Thyroid gland (tissue), 4 donors: ENCODE data around the gene ZNF189. TPM values are rescaled to one million over a fixed set of nuclear protein-coding genes. Genes with fewer than 3 reads are reported as not detected.

Source experiments
- DNase-seq, 2 donors: peaks; one replicate each; pipeline ENCODE4 v3.0.0-alpha.2; 2019
- H3K27ac ChIP-seq, 3 donors: fragments of 200-600 bp; sonication (generic); 1 replicate in 2 of 3; 2 replicates in 1 of 3; pipeline ENCODE4 v1.5.1; 2016 to 2019; ENCODE audit warnings: mild to moderate bottlenecking in 1 of 3, moderate library complexity in 1 of 3
- H3K27me3 ChIP-seq: fragments of 200-600 bp; sonication (generic); one replicate; pipeline ENCODE4 v1.5.1; 2019
- H3K36me3 ChIP-seq, 2 donors: fragments of 200-600 bp; sonication (generic); one replicate each; pipeline ENCODE4 v1.5.1; 2016 to 2019
- H3K4me1 ChIP-seq, 2 donors: fragments of 200-600 bp; sonication (generic); one replicate each; pipeline ENCODE4 v1.5.1; 2017 to 2019
- H3K4me3 ChIP-seq, 3 donors: fragments of 200-600 bp; sonication (generic); replicated peaks in 1 of 3; 1 replicate in 2 of 3; 2 replicates in 1 of 3; pipeline ENCODE4 v1.5.1; 2016; ENCODE audit warnings: mild to moderate bottlenecking in 1 of 3
- H3K9me3 ChIP-seq: fragments of 200-600 bp; sonication (generic); one replicate; pipeline ENCODE4 v1.5.1; 2017
- POLR2A ChIP-seq, 2 donors: fragments of 450-650 bp; IDR thresholded peaks; one replicate each; pipeline ENCODE4 v1.6.1; 2017; ENCODE audit warnings: antibody characterized with exemption in 2 of 2, mild to moderate bottlenecking in 2 of 2, moderate library complexity in 1 of 2
- WGBS, 2 donors: methylation state at CpG; one replicate each; pipeline ENCODE4 v1.1.5; 2017; 5-methylcytosine and 5-hydroxymethylcytosine counted together
- intact Hi-C: fragments of 100-400 bp; cut with DNase I; formaldehyde crosslinking; loops from one replicate; pipeline ENCODE4 v1.15.1; 2023
- total RNA-seq, 4 donors: library from RNA; depleted of rRNA; stranded (reverse); fragments of >200 nt; gene quantifications; one replicate each; pipeline ENCODE4 v1.2.3, GENCODE V29; 2016
- TF ChIP-seq, protein P1 (sequence below), 6 experiments: fragments of 200-600 bp in 3 of 6; fragments of 450-650 bp in 3 of 6; sonication (generic) in 3 of 6; IDR thresholded peaks; one replicate each; pipeline ENCODE4 v1.5.1; 2016 to 2019; ENCODE audit warnings: antibody characterized with exemption in 6 of 6, mild to moderate bottlenecking in 2 of 6, inconsistent platforms in 1 of 6, moderate library complexity in 1 of 6

ZNF189 gene
- total RNA-seq, 4 donors from 2014 or later, result 21.6 to 34.1 (median 24.5) TPM

DNA sequence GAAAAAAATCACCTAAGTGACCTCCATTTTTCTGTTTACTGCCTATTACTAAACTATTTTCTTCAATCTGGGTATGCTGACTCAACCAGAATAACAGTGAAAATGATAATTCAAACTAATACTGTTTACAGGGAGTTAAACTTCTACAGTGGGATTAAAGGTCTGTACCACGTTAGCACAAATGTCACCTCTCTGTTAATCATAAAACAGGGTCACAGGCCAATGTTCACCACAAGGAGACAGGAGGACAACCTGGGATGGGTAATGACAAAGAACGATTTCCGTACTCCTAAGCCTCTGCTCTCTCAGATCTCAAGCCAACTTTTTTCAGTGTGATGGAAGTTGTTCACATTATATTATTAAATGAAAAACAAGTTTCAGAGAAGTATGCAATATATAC is 34.6 kb downstream of the ZNF189 start:
- Histone ChIP-seq H3K4me3 (no peak overlapping the region), H3K27ac (no peak overlapping the region), H3K36me3 (no peaks in the 10 kb centered on the region), H3K27me3 (no peaks in the 10 kb centered on the region), H3K9me3 (no peaks in the 10 kb centered on the region), H3K4me1 (no peaks in the 10 kb centered on the region)
- DNase-seq, result no peak
- intact Hi-C loops, result no loop called here
- 79 to 80% methylated on average over 3 of the region's 3 CpGs for WGBS, 2 donors
- TF ChIP-seq, protein P1, sequence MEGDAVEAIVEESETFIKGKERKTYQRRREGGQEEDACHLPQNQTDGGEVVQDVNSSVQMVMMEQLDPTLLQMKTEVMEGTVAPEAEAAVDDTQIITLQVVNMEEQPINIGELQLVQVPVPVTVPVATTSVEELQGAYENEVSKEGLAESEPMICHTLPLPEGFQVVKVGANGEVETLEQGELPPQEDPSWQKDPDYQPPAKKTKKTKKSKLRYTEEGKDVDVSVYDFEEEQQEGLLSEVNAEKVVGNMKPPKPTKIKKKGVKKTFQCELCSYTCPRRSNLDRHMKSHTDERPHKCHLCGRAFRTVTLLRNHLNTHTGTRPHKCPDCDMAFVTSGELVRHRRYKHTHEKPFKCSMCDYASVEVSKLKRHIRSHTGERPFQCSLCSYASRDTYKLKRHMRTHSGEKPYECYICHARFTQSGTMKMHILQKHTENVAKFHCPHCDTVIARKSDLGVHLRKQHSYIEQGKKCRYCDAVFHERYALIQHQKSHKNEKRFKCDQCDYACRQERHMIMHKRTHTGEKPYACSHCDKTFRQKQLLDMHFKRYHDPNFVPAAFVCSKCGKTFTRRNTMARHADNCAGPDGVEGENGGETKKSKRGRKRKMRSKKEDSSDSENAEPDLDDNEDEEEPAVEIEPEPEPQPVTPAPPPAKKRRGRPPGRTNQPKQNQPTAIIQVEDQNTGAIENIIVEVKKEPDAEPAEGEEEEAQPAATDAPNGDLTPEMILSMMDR (IDR thresholded peaks at IDR 0.05), result no peak
- no peak for TF ChIP-seq POLR2A (IDR thresholded peaks at IDR 0.05)

DNA sequence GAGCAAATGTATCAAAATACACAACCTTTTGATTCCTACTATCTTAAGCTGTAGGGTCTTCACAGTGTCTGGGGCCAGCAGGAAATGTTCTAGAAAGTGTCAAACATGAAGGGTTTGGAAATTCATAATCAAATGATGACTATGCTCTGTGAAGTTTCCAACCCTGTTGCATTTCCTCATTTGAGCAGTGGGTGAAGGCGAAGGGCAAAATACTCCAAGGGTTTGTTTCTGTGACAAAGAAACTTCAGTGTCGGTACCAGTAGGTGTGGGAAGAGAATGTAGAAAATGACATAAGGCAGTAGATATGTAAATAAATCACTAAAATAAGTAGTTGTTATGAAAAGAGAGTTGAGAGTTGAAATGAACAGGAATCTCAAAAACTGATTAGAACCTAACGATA is 36.3 kb downstream of the ZNF189 start:
- Histone ChIP-seq H3K27ac (no peak overlapping the region), H3K27me3 (no peaks in the 10 kb centered on the region), H3K4me3 (no peak overlapping the region), H3K36me3 (no peaks in the 10 kb centered on the region), H3K4me1 (no peaks in the 10 kb centered on the region), H3K9me3 (no peaks in the 10 kb centered on the region)
- WGBS, 2 donors, result 68 to 74% methylated on average over 3 of the region's 3 CpGs
- DNase-seq, result no peak
- intact Hi-C loops, result no loop called here
- no peak for TF ChIP-seq POLR2A (IDR thresholded peaks at IDR 0.05)
- TF ChIP-seq, protein P1 (IDR thresholded peaks at IDR 0.05), result no peak

DNA sequence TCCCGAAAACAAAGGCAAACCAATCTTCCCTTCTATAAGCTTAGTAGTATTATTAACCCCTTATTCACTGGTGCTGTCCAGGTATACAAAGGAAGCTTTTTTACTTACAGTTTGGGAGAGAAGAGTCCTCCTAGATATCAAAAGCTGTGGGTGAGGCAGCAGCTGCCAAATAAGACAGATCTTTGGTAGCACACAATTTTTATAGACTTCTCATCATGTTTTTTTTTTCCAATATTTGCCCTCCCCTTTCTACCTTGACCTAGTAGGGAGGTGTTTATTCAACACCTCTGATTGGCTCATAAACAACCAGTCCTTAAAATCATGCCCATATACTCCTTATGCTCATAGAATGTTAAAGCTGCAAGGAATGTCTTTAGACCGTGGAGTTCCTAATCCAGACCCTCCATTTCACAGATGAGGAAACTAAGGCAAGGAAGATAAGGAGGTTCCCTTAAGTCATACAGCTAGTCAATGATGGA is 37.0 kb downstream of the ZNF189 start, which contains the start of gene ALDOB:
Gene ALDOB, minus strand, starts transcription at position 174 of the 479 bp plus-strand sequence. CDS start 4,887 bp downstream, outside the sequence.
- 65 to 69% methylated on average over 2 of the region's 2 CpGs for WGBS, 2 donors
- intact Hi-C loops, result no loop called here
- Histone ChIP-seq H3K27me3 (no peaks in the 10 kb centered on the region), H3K4me3 (no peak within 1 kb of the TSS), H3K36me3 (no peaks in the 10 kb centered on the region), H3K9me3 (no peaks in the 10 kb centered on the region), H3K4me1 (no peaks in the 10 kb centered on the region), H3K27ac (no peak within 1 kb of the TSS)
- DNase-seq, result no peak
- no peak for TF ChIP-seq POLR2A (IDR thresholded peaks at IDR 0.05)
- TF ChIP-seq, protein P1 (IDR thresholded peaks at IDR 0.05), result no peak

DNA sequence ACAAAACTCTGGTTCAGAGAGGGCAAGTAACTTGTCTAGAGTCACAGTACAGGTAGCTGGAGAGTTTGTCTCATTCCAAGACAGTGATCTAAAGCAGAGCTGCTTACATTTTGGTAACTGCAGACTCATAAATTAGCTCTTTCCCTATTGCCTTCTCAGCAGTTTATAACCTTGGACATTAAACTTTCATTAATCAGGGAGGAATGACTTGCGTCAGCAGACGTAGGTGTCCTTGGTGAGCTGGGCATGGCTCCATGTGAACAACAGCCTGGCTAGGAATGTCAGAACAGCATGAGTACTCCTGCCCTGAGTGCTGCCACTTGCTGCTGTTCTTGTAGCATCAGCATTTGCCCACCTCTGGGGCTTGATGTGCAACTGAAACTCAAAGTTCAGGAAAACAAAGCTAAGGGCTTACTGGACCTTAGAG is 39.2 kb downstream of the ZNF189 start:
- intact Hi-C loops, result no loop called here

DNA sequence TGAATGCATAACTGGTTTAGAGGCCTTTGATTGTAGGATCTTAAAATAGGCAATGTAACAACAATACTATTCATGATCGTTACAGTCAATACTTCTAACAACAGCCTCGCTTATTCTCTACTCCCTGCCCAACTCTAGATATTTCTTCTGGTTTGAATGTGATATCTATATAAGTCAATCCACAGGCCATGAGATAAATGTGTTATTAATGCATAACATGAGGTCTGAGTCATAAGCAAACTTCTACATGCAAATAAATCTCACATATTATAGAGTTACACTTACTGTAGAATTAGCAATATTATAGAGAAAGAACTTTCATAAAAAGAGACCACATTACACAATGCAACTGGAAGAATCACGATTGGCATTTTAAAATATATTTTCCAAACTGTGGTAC is 39.9 kb downstream of the ZNF189 start:
- TF ChIP-seq POLR2A (IDR thresholded peaks at IDR 0.05), result no peak
- intact Hi-C loops, result no loop called here
- WGBS, 2 donors, result 86 to 87% methylated on average over 3 of the region's 3 CpGs
- H3K36me3 ChIP-seq, result no peaks in the 10 kb centered on the region
- no peaks in the 10 kb centered on the region for H3K27me3 ChIP-seq
- no peaks in the 10 kb centered on the region for H3K9me3 ChIP-seq
- no peak overlapping the region for H3K4me3 ChIP-seq
- H3K27ac ChIP-seq, result no peak overlapping the region
- H3K4me1 ChIP-seq, result no peaks in the 10 kb centered on the region
- DNase-seq, result no peak

More for the DNA sequence above, 39.2 kb downstream of the ZNF189 start:
- TF ChIP-seq, protein P1 (IDR thresholded peaks at IDR 0.05), result no peak
- TF ChIP-seq POLR2A (IDR thresholded peaks at IDR 0.05), result no peak
- Histone ChIP-seq H3K4me3 (no peak overlapping the region), H3K36me3 (no peaks in the 10 kb centered on the region), H3K4me1 (no peaks in the 10 kb centered on the region), H3K27me3 (no peaks in the 10 kb centered on the region), H3K9me3 (no peaks in the 10 kb centered on the region), H3K27ac (no peak overlapping the region)
- no peak for DNase-seq
- WGBS, 2 donors, result 58 to 62% methylated on average over 2 of the region's 2 CpGs
